ENCODE measurements around the gene KAT6B. TPM values are rescaled to one million over a fixed set of nuclear protein-coding genes. Genes with fewer than 3 reads are reported as not detected.

Gene KAT6B
- total RNA-seq, 2 donors from 2014 or later, result 25.3 to 39.1 TPM

DNA sequence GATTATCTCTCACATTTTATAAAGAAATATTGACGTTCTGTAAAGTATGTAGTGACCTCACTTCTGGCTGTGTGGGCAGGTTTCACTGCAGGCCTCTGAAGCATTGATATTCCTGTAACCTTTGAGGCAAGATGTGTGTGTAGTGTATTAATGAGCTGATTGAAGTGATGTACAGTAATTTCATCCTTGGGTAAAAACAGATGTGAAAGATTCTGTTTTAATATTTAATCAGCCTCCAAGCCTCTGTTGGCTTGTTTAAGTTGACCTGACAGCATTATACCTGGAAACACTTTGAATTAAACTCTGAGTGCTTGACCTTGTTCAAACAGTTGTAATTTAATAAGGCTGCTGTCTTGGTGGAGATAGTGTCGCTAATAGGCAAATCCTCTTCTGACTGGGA, 74.9 kb downstream of the KAT6B start:
- H3K36me3 Mint-ChIP-seq (ENCODE audit: low read depth), result no peaks in the 10 kb centered on the region
- Histone ChIP-seq H3K4me3 (ENCODE audit: low read length) (peak overlapping the region; percentile 36), H3K4me1 (ENCODE audit: control insufficient read depth, insufficient read depth, low read length) (peaks cover 5% of the 10 kb centered on the region), H3K36me3 (ENCODE audit: control insufficient read depth, insufficient read depth, low read length) (no peaks in the 10 kb centered on the region), H3K9me3 (ENCODE audit: control insufficient read depth, low read length) (no peaks in the 10 kb centered on the region), H3K9ac (ENCODE audit: extremely low read depth, low read length, poor library complexity, severe bottlenecking) (no peak overlapping the region), H3K27me3 (ENCODE audit: control insufficient read depth, insufficient read depth, low read length, poor library complexity, severe bottlenecking) (no peaks in the 10 kb centered on the region), H3K27ac (ENCODE audit: low read depth, low read length) (no peak overlapping the region)
- no peak for DNase-seq
- TF ChIP-seq, protein P1, sequence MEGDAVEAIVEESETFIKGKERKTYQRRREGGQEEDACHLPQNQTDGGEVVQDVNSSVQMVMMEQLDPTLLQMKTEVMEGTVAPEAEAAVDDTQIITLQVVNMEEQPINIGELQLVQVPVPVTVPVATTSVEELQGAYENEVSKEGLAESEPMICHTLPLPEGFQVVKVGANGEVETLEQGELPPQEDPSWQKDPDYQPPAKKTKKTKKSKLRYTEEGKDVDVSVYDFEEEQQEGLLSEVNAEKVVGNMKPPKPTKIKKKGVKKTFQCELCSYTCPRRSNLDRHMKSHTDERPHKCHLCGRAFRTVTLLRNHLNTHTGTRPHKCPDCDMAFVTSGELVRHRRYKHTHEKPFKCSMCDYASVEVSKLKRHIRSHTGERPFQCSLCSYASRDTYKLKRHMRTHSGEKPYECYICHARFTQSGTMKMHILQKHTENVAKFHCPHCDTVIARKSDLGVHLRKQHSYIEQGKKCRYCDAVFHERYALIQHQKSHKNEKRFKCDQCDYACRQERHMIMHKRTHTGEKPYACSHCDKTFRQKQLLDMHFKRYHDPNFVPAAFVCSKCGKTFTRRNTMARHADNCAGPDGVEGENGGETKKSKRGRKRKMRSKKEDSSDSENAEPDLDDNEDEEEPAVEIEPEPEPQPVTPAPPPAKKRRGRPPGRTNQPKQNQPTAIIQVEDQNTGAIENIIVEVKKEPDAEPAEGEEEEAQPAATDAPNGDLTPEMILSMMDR (conservative IDR thresholded peaks at IDR 0.05), result no peak
- H3K4me1 Mint-ChIP-seq, result peaks cover 25% of the 10 kb centered on the region
- 85 to 88% methylated on average over 1 to 2 of the region's 2 CpGs for WGBS, 2 experiments (ENCODE audit: insufficient coverage in 1 of 2, insufficient read length in 1 of 2)
- no peak overlapping the region for H3K4me3 Mint-ChIP-seq
- H3K9me3 Mint-ChIP-seq, result no peaks in the 10 kb centered on the region
- H3K27me3 Mint-ChIP-seq (ENCODE audit: insufficient read depth), result no peaks in the 10 kb centered on the region
- peak overlapping the region; percentile 7 for H3K27ac Mint-ChIP-seq

DNA sequence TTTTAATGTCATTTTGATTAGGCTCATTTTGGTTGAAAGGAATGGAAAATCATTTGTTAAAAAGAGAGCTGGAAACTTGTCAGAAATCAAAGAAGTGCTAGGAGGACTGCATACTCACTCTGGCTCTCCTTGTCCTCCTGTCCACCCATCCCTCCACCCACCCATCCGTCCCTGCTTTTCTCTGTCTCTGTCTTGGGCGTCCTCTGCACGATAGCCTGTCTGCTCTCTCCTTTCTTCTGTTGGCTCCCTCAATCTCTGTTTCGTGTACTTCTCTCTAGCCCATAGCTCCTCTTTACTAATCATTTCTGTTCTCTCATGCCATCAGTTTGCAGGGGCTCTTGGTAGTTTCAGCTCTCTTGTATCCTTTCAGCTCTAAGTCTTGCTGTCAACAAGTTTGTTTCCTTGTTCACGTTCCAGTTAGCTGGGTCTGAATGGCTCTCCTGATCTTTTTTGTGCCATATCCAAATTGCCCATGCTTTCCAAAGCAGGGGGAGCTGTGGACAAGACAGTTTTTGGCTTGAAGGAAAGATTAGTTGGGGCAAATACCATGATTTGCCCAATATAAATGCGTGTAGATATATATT, 75.6 kb downstream of the KAT6B start:
- H3K9me3 Mint-ChIP-seq, result no peaks in the 10 kb centered on the region
- peaks cover 28% of the 10 kb centered on the region for H3K4me1 Mint-ChIP-seq
- H3K36me3 ChIP-seq (ENCODE audit: control insufficient read depth, insufficient read depth, low read length), result no peaks in the 10 kb centered on the region
- TF ChIP-seq, protein P1 (conservative IDR thresholded peaks at IDR 0.05), result no peak
- peak overlapping the region; percentile 27 for H3K9ac ChIP-seq (ENCODE audit: extremely low read depth, low read length, poor library complexity, severe bottlenecking)
- no peaks in the 10 kb centered on the region for H3K36me3 Mint-ChIP-seq (ENCODE audit: low read depth)
- H3K4me1 ChIP-seq (ENCODE audit: control insufficient read depth, insufficient read depth, low read length), result peaks cover 5% of the 10 kb centered on the region
- H3K4me3 ChIP-seq (ENCODE audit: low read length), result no peak overlapping the region
- H3K4me3 Mint-ChIP-seq, result no peak overlapping the region
- no peaks in the 10 kb centered on the region for H3K27me3 Mint-ChIP-seq (ENCODE audit: insufficient read depth)
- DNase-seq, result no peak
- H3K27me3 ChIP-seq (ENCODE audit: control insufficient read depth, insufficient read depth, low read length, poor library complexity, severe bottlenecking), result no peaks in the 10 kb centered on the region
- no peaks in the 10 kb centered on the region for H3K9me3 ChIP-seq (ENCODE audit: control insufficient read depth, low read length)
- H3K27ac ChIP-seq (ENCODE audit: low read depth, low read length), result no peak overlapping the region
- peak overlapping the region; percentile 10 for H3K27ac Mint-ChIP-seq
- 68 to 85% methylated on average over 4 to 6 of the region's 6 CpGs for WGBS, 2 experiments (ENCODE audit: insufficient coverage in 1 of 2, insufficient read length in 1 of 2)

- Mint-ChIP-seq H3K9me3 (no peaks in the 10 kb centered on the region), H3K27me3 (ENCODE audit: insufficient read depth) (no peaks in the 10 kb centered on the region), H3K36me3 (ENCODE audit: low read depth) (no peaks in the 10 kb centered on the region), H3K4me3 (no peak overlapping the region), H3K4me1 (peaks cover 26% of the 10 kb centered on the region), H3K27ac (peak overlapping the region; percentile 17)
- no peaks in the 10 kb centered on the region for H3K36me3 ChIP-seq (ENCODE audit: control insufficient read depth, insufficient read depth, low read length)
- H3K9ac ChIP-seq (ENCODE audit: extremely low read depth, low read length, poor library complexity, severe bottlenecking), result no peak overlapping the region
- no peaks in the 10 kb centered on the region for H3K27me3 ChIP-seq (ENCODE audit: control insufficient read depth, insufficient read depth, low read length, poor library complexity, severe bottlenecking)
- DNase-seq, result no peak
- no peak overlapping the region for H3K27ac ChIP-seq (ENCODE audit: low read depth, low read length)
- WGBS, 2 experiments (ENCODE audit: insufficient coverage in 1 of 2, insufficient read length in 1 of 2), result 87 to 96% methylated on average over 2 to 3 of the region's 3 CpGs
- TF ChIP-seq, protein P1 (conservative IDR thresholded peaks at IDR 0.05), result no peak
- H3K4me3 ChIP-seq (ENCODE audit: low read length), result no peak overlapping the region
- H3K4me1 ChIP-seq (ENCODE audit: control insufficient read depth, insufficient read depth, low read length), result peaks cover 5% of the 10 kb centered on the region
- H3K9me3 ChIP-seq (ENCODE audit: control insufficient read depth, low read length), result no peaks in the 10 kb centered on the region
These were observed 77.1 kb downstream of the KAT6B start for GRCh38 chr10:74903491-74903890.

Data from endodermal cell (in vitro differentiated cells).